Chondrocyte (in vitro differentiated cells): ENCODE data around the gene KIF3A. TPM values are rescaled to one million over a fixed set of nuclear protein-coding genes. Genes with fewer than 3 reads are reported as not detected.

Experiments used
- DNase-seq: peaks from one replicate; pipeline ENCODE4 v3.0.0; 2021; ENCODE audit warnings: mixed read lengths, low spot score
- H3K27ac Mint-ChIP-seq: one replicate; pipeline ENCODE4 v1.8.0; 2021; ENCODE audit warnings: mild to moderate bottlenecking, moderate library complexity, mixed read lengths; ENCODE audit not compliant: unreplicated experiment
- H3K27me3 Mint-ChIP-seq: 2 replicates; pipeline ENCODE4 v1.8.0; 2021; ENCODE audit warnings: low read depth, mixed read lengths
- H3K36me3 Mint-ChIP-seq: 2 replicates; pipeline ENCODE4 v1.8.0; 2021; ENCODE audit warnings: low read depth, mixed read lengths
- H3K4me1 Mint-ChIP-seq: 2 replicates; pipeline ENCODE4 v1.8.0; 2021; ENCODE audit warnings: low read depth, mild to moderate bottlenecking, mixed read lengths
- H3K4me3 Mint-ChIP-seq: one replicate; pipeline ENCODE4 v1.8.0; 2021; ENCODE audit warnings: mild to moderate bottlenecking, moderate library complexity, mixed read lengths; ENCODE audit not compliant: unreplicated experiment
- H3K9me3 Mint-ChIP-seq: 2 replicates; pipeline ENCODE4 v1.8.0; 2021; ENCODE audit warnings: low read depth, mixed read lengths
- total RNA-seq: library from RNA; stranded (reverse); gene quantifications from 3 replicates; pipeline ENCODE4 v1.2.1, GENCODE V29; 2021
- TF ChIP-seq, protein P1 (sequence below): fragments of 200-600 bp; sonication (generic); IDR thresholded peaks from 2 replicates; pipeline ENCODE4 v1.5.0; 2021; ENCODE audit warnings: antibody characterized with exemption, mild to moderate bottlenecking, moderate library complexity

KIF3A gene
- total RNA-seq, 1 donor from 2014 or later = 16.2 TPM

DNA sequence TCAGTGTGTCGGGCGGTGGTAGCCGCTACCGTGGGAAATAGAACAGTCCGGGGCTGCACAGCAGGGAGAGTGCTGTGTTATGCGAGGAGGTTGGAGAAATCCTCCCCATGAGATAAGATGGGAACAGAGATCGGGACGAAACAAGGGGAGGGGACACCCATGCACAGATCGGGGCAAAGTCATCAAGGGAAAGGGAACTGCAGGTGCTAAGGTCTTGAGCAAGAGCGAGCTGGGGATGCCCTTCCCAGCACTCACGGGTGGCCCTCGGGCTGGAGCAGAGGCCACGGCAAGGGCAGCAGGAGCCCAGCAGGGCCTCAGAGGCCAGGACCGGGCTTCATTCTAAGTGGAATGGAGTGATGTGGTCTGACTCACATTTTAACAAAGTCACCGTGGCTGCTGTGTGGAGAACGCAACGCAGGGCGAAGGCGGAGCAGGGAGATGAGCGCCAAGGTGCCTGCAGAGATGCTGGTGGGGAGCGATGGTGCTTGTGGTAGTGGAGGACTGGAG is 71.7 kb downstream of the KIF3A start:
- no peaks in the 10 kb centered on the region for H3K36me3 Mint-ChIP-seq
- DNase-seq = no peak
- no peaks in the 10 kb centered on the region for H3K27me3 Mint-ChIP-seq
- H3K4me1 Mint-ChIP-seq = peaks cover 10% of the 10 kb centered on the region
- H3K9me3 Mint-ChIP-seq = no peaks in the 10 kb centered on the region
- no peak overlapping the region for H3K27ac Mint-ChIP-seq
- no peak overlapping the region for H3K4me3 Mint-ChIP-seq
- TF ChIP-seq, protein P1, sequence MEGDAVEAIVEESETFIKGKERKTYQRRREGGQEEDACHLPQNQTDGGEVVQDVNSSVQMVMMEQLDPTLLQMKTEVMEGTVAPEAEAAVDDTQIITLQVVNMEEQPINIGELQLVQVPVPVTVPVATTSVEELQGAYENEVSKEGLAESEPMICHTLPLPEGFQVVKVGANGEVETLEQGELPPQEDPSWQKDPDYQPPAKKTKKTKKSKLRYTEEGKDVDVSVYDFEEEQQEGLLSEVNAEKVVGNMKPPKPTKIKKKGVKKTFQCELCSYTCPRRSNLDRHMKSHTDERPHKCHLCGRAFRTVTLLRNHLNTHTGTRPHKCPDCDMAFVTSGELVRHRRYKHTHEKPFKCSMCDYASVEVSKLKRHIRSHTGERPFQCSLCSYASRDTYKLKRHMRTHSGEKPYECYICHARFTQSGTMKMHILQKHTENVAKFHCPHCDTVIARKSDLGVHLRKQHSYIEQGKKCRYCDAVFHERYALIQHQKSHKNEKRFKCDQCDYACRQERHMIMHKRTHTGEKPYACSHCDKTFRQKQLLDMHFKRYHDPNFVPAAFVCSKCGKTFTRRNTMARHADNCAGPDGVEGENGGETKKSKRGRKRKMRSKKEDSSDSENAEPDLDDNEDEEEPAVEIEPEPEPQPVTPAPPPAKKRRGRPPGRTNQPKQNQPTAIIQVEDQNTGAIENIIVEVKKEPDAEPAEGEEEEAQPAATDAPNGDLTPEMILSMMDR = no peak

DNA sequence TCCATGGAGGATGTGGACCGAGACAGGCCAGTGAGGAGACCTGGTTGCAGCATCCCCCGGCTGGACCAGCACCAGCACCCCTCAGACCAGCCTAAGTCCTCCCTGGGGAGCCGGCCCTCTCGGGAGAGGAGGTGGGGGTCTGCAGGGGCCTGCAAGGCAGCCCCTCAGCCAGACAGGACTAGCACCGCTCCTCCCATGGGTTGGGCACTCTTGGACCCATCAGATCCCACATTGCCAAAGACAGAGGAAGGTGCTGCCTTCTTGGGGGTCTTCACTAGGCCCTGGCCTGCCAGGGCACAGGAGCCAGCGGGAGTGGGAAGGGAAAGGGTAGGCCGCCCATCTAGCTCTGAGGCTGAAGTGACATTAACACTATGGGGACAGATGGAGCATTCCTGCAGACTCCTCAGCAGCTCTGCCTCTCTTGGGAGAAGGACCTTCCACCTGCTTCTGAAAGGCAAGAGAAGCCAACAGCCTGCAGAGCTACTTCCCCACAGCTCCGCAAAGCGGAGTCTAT is 72.6 kb downstream of the KIF3A start:
- DNase-seq = no peak
- no peak overlapping the region for H3K4me3 Mint-ChIP-seq
- peaks cover 10% of the 10 kb centered on the region for H3K4me1 Mint-ChIP-seq
- H3K27ac Mint-ChIP-seq = no peak overlapping the region
- H3K9me3 Mint-ChIP-seq = no peaks in the 10 kb centered on the region
- TF ChIP-seq, protein P1 = no peak
- no peaks in the 10 kb centered on the region for H3K36me3 Mint-ChIP-seq
- no peaks in the 10 kb centered on the region for H3K27me3 Mint-ChIP-seq

DNA sequence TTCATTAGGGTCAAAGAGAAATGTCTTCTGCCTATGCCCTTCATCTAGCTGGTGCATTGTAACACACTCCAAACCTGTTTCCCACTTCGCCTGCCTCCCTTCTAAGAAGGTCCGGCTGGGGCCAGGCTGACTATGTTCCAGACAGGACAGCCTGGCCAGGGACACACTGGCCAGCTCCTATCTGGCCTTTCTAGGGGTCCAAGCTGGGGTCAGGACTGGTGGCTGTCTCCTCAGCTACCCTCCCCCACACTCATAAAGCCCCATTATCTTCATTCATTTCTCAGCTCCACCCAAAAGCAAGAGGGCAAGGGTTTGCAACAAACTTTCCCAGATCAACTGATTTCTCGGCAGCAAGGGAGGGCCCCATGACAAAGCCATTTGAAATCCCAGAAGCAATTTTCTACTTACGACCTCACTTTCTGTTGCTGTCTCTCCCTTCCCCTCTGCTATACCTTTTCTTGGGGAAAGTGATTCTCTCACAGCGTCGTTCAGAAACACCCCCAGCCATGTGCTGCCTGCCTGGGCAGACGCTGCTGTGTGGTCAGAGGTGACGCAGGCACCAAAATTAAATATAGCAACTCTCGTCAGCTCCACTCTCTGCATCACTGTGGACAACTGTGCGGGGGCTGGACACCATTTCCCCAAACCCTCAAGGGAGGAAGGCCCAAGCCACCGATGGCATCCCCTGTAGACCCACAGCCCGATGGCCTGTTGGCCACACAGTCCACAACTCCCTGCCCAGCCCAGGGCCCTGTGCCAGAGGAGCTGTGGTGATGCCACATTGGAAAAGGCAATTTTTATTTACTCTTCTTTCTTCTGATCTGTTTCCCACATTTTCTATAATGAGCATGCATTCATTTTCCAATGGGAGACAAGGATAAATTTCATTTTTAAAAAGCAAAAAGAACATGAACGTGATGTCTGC is 73.3 kb downstream of the KIF3A start:
- Mint-ChIP-seq H3K4me1 (peaks cover 10% of the 10 kb centered on the region), H3K4me3 (no peak overlapping the region), H3K27me3 (no peaks in the 10 kb centered on the region), H3K36me3 (no peaks in the 10 kb centered on the region), H3K27ac (no peak overlapping the region), H3K9me3 (no peaks in the 10 kb centered on the region)
- DNase-seq = no peak
- TF ChIP-seq, protein P1 = no peak

DNA sequence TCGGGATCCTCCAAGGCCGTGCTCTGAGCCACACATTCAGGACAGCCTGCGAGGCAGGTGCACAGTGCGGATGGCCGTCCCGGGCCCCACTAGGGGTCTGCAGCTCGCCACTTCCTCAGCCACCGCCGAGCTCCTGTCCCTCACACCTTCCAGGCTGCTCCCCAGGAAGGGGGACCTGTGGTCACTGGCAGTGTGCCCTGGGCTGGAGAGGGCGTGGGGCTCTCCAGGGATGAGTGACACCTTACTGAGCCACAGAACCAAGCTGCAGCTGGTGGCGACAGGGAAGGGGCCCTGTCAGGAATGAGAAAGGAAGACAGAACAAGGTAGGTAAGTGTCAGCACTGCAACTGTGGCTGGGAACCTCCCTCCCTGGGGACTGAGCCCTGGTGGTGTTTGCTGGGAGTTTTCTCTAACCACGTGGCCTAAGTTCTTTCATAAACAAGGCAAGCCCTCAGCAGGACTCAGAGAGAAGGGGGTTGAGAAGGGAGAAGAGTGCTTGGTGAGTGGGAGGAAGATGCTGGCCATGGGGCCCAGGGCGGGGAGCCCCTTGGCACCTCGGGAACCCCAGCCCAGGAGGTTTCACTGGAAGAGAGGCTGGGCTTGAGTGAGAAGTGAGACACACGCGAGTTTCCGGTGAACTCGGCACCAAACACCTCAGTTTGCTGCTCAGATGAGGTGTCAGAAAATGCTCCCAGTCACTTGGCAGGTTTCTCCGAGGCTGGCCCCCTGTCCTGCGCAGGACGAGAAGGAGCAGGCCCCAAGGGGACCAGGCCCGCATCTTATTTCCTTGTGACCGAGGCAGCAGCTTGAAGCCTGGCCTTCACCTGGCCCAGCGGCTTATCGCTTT is 74.2 kb downstream of the KIF3A start:
- Mint-ChIP-seq H3K4me3 (no peak overlapping the region), H3K36me3 (no peaks in the 10 kb centered on the region), H3K27me3 (no peaks in the 10 kb centered on the region), H3K27ac (no peak overlapping the region), H3K9me3 (no peaks in the 10 kb centered on the region), H3K4me1 (peaks cover 10% of the 10 kb centered on the region)
- TF ChIP-seq, protein P1 = no peak
- no peak for DNase-seq

DNA sequence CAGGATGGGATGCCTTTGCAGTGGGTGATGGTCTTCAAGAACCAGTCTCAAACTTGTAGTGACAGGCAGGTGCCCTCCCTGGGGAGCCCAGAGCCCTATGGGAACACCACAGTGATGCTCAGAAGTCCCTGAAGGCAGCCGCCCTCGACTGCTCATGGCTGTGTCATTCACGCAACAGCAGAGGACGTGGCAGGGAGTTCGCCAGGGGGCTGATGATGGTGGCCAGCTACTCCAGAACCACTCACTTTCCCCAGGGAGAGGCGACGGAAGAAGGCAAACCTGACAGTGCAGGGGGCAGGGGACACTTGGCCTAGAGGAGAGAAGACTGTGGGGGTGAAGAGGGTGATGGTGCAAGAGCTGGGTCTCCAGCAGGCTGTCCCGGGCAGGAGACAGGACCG is 75.3 kb downstream of the KIF3A start:
- no peak for DNase-seq
- Mint-ChIP-seq H3K36me3 (no peaks in the 10 kb centered on the region), H3K27ac (no peak overlapping the region), H3K9me3 (no peaks in the 10 kb centered on the region), H3K27me3 (no peaks in the 10 kb centered on the region), H3K4me1 (peaks cover 10% of the 10 kb centered on the region), H3K4me3 (no peak overlapping the region)
- TF ChIP-seq, protein P1 = no peak
